Measurements from ENCODE around the gene PRR33. TPM values are rescaled to one million over a fixed set of nuclear protein-coding genes. Genes with fewer than 3 reads are reported as not detected.

PRR33 gene
- total RNA-seq, 2 donors from 2014 or later, result 0.14 TPM; not detected in 1

DNA sequence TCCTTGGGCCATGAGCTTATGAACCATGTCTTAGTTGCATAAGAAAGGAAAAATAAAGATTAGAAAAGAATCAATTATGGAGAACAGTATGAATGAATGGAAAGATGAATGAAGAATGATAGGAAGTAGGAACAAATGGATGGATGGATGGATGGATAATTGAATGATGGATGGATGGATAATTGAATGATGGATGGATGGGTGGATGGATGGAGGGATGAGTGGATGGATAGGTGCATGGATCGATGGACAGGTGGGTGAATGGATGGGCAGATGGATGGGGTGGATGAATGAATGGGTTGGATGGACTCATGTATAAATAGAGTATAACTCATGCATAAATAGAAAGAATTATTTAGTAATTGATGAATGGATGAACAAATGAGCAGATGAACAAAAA, 31.6 kb downstream of the PRR33 start:
- intact Hi-C loops (cut with DNase I), result no loop called here
- no peak for DNase-seq (ENCODE audit: low spot score)

DNA sequence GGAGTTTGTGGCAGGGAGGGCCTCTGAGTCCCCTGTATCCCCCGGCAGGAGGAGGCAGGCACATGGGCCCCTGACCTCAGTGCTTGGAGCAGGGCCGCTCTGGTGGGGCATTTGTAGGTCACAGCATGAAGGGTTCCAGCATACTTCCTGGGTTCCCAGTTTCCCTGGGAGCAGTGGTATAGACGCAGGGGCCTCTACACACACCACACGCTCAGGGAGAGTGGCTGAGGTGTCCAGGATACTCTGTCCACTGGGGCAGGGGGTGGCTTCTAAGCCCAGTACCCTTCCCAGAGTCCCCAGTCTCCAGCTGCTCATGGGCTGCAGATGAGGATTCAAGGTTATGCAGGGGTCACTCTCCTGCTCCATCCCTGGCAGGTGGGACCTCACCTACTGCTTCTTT, 32.7 kb downstream of the PRR33 start:
- DNase-seq (ENCODE audit: low spot score), result no peak
- intact Hi-C loops (cut with DNase I), result no loop called here

DNA sequence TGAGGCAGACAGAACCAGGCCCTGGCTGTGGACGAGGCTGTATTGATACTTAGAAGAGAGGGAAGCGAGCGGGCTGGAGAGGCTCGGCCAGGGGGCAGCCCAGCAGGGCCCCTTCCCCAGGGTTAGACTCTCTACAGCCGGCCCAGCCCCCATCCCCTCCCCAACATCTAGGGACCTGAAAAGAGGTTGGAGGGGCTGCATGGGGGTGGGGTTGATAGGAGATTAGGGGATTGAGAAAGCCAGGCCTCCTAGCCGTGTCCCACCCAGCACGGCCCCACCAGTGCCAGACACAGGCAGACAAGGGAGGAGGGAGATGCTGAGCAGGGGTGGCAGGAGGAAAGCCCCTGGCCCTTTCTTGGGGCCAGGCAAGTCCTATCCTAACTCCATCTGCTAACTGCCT, 33.1 kb downstream of the PRR33 start:
- intact Hi-C loops (cut with DNase I), result no loop called here
- no peak for DNase-seq (ENCODE audit: low spot score)

DNA sequence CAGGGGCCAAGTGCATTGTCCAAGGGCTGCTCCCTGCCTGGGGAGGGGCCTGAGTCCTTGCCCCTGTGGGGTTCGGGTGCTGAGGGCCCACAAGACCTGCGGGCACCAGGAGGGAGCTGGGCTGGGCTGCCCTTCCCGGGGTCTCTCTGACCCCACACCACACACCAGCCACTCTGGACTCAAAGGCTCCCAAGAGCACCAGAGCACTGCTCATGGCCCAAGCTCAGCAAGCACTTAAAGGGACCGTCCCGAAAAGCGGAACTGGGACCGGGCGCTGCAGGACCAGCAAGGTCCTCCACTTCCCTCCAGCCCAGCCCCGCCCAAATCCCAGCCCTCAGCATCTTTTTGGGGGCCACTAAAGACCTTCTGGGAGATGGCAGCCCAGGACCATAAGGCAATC, 33.5 kb downstream of the PRR33 start:
- DNase-seq (ENCODE audit: low spot score), result no peak
- intact Hi-C loops (cut with DNase I), result no loop called here

DNA sequence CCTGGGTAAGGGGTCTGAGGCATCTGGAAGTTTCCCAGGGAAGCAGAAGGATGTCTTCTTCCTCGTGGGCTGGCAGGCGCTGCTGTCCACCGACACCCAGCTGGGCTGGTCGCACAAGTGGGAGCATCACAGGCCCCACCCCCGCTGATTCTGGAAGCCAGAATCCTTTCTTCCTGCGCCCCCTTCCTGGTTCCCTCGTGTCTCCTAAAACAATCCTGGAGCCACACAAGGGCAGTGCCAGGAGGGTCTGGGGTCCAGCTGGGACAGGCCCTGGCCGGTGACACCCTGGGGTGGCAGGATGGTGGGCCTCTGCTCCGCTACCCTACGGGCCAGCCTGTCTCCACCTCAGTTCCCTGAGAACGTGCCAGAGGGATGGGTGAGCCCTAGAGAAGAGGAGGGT, 34.6 kb downstream of the PRR33 start:
- intact Hi-C loops (cut with DNase I), result no loop called here

DNA sequence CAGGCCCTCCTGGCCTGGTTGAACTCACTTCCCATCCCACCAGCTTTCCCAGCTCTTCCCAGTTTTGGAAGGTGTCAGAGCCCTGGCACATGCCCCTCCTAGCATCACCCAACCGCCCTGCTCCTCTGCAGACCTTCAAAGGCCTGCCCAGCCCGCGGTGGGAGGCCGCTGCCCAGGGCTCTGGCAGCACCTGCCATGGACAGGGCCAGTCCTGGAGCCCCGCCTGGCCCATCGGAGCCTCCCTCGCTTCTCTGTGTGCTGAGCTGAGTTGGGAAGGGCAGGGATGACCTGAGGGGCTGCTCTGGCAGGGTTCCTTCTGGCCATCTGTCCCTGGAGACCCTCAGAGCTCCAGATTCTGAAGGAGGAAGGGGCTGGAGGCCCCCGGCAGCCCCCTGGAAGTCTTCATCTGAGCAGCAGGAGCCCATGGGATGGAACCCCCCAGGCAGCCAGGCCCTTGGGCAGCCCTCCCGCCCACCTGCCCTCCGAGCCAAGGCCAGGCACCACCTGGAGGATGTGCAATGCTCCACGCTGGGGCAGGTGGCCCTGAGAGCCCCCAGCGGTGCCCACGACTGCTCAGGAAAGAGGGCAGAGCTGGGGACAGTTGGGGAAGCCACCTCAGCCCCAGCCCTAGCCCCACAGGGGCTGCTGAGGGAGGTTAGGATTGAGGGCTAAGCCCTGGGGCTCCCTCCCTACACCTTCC, 35.2 kb downstream of the PRR33 start:
- intact Hi-C loops (cut with DNase I), result no loop called here
- DNase-seq (ENCODE audit: low spot score), result no peak

More for the DNA sequence above, 34.6 kb downstream of the PRR33 start:
- DNase-seq (ENCODE audit: low spot score), result no peak

DNA sequence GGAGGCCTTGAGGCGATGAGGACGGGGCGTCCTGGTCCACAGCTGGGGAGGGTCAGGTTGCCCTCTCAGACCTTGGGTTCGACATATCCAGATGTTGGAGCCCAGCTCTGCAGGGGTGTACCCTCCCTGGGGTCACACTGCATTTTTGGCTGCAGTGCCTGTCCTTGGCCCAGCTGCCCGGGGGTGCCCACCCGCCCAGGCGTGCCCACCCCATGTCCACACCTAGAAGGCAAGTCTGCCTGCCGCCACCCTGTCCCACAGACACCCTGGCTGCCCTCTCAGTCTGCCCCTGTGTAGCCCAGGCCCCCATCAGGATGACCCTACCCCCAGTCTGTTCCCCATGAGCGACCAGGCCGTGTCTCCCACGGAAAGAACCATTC, 35.8 kb downstream of the PRR33 start:
- intact Hi-C loops (cut with DNase I), result no loop called here
- DNase-seq (ENCODE audit: low spot score), result no peak

DNA sequence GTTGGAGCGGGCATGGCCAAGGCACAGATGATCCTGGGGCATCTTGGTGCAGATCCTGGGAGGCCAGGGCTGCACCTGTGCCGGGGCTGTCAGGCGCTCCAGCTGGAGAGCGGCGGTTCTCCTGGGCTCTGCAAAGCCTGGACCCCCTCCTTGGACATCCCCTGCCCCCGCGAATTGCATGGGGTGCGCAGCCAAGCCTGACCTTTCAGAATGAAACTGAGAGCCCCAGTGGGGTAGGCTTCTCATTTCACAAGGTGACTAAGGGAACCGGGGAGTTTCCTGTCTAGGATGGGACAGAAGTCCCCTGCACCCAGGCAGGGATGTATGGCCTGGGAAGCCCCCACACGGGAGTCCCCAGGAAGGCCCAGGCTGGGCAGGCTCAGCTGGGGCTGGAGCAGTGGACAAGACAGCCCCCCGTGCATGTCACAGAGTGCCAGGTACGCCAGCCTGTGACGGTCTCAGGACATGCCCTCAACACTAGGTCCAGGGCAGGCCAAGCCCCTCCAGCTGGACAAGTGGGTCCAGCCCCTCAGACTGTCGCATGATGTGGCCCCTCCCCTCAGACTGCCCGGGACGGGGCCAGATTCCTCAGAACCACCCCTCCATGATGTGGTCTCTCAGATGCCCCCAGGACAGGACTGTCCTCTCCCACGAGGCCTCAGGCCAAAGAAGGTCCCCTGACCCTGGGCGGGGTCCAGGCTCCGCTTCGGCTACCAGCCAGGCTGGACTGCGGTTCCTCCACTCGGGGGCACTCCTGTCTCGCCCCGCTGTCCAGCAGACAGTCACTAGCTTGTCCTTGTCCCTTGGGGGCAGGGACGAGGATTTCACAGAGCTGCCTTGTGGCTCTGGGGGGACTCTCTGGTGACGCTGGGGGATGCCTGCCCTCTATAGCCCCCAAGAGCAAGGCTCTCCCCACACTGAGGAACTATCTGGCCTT, 36.5 kb downstream of the PRR33 start:
- DNase-seq (ENCODE audit: low spot score), result no peak
- intact Hi-C loops (cut with DNase I), result no loop called here

DNA sequence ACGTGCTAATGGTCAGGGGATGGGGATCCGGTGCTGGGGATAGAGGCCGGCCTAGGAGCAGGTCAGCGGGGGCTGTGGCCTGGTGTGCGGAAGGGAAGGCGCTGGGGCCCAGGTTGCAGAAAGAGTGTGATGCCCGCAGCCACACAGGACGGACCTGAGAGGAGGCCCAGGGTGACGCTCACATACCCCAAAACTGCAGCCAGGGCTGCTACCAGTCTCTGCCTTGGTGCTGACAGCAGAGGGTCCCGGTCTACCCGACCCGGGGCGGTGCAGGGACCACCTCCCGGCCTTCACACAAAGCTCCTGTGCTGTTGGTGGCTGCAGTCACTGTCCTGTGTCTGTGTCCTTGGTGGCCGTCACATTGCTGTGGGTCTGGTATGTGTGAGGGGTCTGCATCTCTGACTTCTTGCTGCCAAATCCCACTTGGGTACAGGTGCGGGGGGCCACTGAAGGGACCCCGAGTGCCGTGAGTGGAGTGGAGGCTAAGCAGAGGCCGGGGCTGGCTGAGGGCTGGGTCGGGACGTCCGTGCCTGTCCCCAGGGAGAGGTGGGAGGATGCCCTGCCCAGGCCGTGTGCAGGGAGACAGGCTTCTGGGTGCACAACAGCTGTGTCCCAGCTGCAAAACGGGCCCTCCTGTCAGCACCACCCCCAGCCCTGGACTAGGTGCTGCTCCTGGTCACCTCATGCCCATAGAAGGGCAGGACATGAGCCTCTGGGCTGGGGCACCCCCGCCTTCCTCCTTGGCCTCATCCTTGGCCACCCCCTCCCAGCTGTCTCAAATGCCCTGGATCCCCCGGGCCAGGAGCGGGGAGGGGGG, 37.4 kb downstream of the PRR33 start:
- DNase-seq (ENCODE audit: low spot score), result no peak
- intact Hi-C loops (cut with DNase I), result no loop called here

DNA sequence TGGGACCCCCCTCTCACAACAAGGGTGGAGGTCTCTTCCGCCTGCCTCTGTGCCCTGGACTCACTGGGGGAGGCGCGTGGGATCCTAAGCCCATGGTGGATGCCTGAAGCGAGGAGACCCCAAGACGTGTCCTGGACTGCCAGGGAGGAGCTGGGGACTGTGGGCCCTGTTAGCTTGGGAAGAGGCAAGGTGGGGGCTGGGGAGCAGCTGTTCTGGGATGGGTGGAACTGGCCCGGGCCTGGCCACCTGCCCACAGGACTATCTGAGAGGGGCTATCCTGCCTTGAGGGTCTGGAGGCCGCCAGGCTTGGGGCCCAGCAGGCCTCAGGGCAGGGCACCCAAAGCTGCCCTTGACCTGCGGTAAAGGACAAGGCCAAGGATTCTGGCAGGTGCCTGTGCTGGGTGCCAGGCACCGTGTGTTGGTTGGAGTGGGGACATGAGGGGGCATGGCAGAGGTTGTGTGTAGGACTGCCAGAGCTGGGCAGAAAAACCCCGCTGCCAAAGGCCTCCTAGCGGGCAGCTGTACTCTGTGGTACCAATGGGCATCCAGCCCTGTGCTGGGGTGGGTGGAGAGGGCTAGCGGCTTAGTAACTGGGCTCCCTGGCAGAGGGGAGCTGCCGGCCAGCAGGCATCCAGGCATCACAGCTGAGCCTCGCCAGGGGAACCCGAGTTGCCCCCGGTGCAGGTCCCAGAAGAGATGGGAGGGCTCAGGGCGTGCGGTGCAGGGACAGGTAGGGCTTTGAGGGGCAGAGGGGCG, 38.1 kb downstream of the PRR33 start:
- intact Hi-C loops (cut with DNase I), result no loop called here
- DNase-seq (ENCODE audit: low spot score), result no peak

DNA sequence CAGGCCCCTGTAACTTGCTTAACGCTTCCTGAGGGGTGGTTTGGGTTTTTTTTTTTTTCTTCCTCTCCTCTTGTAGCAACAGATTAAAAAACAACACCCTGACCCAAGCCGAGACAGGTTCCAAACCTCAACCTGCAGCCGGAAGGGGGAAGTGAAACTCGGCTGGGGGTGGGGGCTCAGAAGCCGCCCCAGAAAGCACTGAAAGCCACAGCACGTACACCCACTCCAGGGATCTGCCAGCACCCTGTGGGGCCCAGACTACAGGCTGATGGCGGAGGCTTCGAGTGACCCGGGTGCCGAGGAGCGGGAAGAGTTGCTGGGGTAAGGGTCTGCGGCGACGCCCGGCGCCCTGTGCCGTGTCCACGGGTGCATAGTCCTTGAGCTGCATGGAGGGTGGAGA, 38.8 kb downstream of the PRR33 start, which contains the start of gene LSP1:
Gene LSP1, plus strand, starts transcription at position 208 of the 400 bp plus-strand sequence. Its CDS starts 61 bp downstream, at position 269.
- no peak for DNase-seq (ENCODE audit: low spot score)
- intact Hi-C loops (cut with DNase I), result no loop called here

DNA sequence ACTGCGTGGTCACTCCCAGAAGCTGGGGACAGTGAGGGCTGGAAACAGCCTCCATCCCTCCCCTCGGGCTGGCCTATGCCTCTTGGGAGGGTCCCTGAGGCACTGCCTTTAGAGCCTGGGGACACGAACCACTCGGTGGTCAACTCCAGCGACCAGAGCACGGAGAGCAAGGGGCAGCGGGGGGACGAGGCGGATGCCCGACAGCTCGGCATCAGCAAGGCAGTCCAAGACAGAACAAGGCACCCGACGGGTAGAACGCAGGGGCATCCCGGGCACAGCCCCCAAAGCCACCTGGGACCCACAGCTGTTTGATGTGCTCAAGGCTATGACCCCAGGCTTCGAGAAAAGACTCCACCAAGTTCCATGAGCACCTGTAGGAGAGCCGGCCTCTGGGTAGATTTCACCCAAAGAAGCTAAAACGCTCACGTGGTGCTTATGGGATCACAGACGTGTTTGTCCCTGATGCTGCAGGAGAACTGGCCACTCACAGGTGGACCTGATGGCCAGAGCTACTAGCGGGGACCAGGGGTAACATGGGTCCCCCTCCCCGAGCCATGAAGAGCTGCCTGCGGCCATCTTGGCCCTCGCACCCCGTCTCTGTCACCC, 39.3 kb downstream of the PRR33 start:
- DNase-seq (ENCODE audit: low spot score), result no peak
- intact Hi-C loops (cut with DNase I), result no loop called here

DNA sequence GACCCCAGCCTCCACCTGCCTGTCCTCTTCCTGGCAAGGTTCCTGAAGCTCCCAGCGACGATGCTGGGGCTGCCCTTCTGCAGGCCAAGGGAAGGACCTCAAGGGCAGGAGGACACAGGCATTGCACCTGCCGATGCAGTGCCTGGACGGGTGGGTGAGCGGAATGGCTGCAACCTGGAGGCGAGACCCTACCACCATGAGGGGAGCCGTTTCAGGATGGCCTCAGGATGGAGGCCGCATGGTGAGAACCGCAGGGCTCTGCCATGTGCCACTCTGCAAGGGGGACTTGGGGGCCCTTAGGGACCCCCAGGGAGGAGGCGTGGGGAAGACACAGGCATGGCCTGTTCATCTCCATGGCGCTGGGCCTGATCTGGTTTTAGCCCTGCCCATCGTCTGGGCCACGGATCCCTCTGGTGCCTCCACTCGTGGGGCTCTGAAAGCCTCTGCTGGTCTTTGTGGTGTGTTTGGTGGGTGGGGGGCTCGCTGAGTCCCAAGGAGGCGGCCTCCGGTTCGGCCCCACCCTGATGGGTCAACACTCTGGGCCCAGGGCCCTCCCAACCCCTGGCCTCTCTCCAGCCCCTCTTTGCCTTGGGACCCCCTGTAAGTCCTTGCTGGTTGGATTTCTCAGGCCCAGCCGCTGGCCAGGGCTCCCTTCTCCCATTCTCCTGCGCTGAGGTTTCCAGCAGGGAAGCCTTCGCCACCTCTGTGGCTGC, 40.1 kb downstream of the PRR33 start:
- intact Hi-C loops (cut with DNase I), result no loop called here

DNA sequence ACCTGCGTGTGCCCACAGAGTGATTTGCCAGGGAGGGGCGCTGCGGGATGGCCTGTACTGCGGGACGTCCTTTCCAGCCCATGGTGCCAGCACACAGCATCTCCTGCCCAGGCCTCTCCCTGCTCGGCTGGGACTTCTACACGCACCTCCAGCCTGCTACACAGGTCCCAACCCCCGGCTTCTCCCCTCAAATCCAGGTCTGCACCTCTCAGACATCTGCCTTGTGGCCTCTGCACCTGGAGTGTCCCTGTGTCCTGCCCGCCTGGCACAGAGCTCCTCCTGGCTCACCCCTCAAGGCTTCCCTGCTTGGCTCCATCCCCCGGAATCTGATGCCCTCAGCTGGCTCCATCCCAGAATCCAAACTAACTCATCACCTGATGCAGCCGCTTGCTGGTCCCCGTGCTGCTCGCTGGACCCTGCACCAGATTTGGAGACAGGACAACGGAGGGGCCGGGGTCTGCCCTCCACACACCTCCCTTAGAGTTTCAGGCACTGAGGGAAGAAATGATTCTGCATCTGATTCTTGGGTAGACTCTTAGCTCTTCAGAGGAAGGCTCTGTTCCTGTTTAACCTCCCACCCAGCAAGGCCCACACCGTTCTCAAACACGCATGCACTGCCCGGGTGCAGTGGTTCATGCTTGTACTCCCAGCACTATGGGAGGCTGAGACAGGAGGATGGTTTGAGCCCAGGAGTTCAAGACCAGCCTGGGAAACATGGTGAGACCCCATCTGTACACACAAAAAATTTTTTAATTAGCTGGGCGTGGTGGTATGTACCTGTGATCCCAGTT, 42.9 kb downstream of the PRR33 start:
- intact Hi-C loops (cut with DNase I), result no loop called here

More for the DNA sequence above, 40.1 kb downstream of the PRR33 start:
- DNase-seq (ENCODE audit: low spot score), result no peak

DNA sequence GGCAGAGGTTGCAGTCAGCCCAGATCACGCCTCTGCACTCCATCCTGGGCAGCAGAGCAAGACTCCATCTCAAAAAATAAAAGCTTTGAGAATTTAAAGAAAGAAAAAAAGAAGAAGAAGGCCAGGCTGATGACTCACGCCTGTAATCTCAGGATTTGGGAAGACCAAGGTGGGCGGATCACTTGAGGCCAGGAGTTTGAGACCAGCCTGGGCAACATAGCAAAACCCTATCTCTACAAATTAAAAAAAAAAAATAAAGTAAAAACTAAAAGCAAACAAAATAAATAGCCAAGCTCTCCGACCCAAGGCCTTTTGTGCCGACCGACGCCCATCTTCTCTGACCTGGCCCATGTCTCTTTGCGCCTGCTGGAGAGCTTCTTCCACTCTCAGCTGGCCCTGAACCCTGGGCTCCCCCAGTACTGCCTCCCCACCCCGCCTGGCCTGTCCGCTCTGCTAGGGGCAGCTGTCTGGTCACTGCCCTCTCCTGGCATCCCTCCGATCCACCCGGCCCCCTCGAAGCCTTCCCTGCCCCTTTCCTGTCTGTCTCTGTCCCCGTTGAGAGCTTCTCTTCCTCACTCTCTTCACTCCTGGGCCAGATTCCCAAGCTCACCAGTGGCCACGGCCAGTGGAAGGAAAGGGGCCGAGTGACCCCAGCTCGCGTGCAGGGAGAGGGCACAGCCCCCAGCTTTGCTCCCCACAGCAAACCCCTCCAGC, 43.6 kb downstream of the PRR33 start:
- DNase-seq (ENCODE audit: low spot score), result no peak
- intact Hi-C loops (cut with DNase I), result no loop called here

More for the DNA sequence above, 42.9 kb downstream of the PRR33 start:
- no peak for DNase-seq (ENCODE audit: low spot score)

DNA sequence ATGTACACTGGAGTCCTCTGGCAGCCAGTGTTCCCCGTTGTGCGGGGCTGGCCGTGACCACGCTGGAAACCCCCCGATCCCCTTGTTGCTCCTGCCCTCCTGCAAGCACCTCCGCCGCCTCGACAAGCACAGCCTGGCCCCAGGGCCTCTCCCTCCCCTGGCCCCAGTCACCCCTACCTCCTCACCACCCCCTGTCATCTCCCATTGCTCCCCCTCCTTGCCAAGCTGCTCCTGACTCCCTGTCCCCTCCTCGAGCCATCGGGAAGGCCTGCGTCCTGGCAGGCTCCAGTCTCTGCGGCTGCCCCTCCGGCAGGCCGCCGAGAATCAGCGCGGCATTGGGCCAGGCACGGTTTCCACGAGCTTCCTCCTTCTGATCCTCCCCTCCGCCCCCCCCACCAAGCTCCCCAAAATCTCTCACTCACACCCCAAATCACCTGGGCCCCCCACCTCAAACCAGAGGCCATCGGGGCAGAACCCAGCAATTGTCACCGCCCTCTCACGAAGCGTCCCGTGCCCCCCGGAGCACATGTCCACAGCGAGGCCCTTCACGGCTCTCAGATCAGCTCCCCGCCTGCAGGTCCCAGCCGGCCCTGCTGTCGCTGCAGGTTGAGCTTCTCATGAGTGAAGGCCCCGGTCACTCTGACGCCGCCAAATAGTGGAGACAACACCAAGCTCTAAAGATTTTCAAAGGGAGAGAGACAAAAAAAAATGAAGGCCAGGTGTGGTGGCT, 44.5 kb downstream of the PRR33 start:
- DNase-seq (ENCODE audit: low spot score), result no peak

More for the DNA sequence above, 44.5 kb downstream of the PRR33 start:
- intact Hi-C loops (cut with DNase I), result no loop called here
